ENCODE measurements around the gene LMBRD2. TPM values are rescaled to one million over a fixed set of nuclear protein-coding genes. Genes with fewer than 3 reads are reported as not detected.
"Not testable (repeated sequence)": the region's sequence is repeated elsewhere in the genome, so short reads cannot be mapped to it uniquely, and the experiment has no call there.

LMBRD2 gene
- total RNA-seq, 2 experiments from 2014 or later: 4.1 to 4.2 TPM

DNA sequence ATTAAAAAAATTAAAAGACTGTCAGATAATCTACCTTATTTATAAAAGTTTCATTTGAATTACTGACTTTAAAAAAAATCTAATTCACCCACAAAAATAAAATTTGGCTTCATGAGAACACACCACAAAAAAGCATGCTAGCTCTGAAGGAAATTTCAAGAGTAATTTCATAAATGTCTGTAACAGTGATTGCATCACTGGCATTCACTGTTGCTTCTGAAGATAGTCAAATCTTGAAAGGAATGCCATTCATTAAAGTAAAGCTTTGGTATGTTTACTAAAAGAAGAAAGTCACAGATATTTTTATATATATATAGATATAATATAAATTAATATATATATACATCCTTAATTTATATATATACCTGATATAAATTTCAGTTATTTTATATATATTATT lies 46.6 kb upstream of the LMBRD2 start:
- Histone ChIP-seq H3K36me3 (ENCODE audit: insufficient read depth, low read length) (peaks cover 33% of the 10 kb centered on the region), H3K4me1 (ENCODE audit: insufficient read depth, low read length) (no peaks in the 10 kb centered on the region), H3K9me3 (ENCODE audit: control insufficient read depth in 1 of 2, insufficient read depth in 1 of 2, low read length in 2 of 2) (no peaks in the 10 kb centered on the region), H3K4me3 (ENCODE audit: low read length) (no peak overlapping the region), H3K27me3 (ENCODE audit: control insufficient read depth in 1 of 2, insufficient read depth in 2 of 2, low read length in 2 of 2) (no peaks in the 10 kb centered on the region), H3K27ac (ENCODE audit: low read depth in 1 of 2, low read length in 2 of 2) (no peak overlapping the region)
- peaks cover 71% of the 10 kb centered on the region for H3K36me3 Mint-ChIP-seq (ENCODE audit: low read depth)
- intact Hi-C loops (cut with DNase I, micrococcal nuclease): no loop called here
- H3K4me3 Mint-ChIP-seq: no peak overlapping the region
- DNase-seq: no peak
- no peak for ATAC-seq (ENCODE audit: poor library complexity)
- CTCF ChIA-PET: no interaction called here
- no peaks in the 10 kb centered on the region for H3K4me1 Mint-ChIP-seq (ENCODE audit: low read depth)
- no peaks in the 10 kb centered on the region for H3K9me3 Mint-ChIP-seq
- no peak overlapping the region for H3K27ac Mint-ChIP-seq
- TF ChIP-seq, protein P1, sequence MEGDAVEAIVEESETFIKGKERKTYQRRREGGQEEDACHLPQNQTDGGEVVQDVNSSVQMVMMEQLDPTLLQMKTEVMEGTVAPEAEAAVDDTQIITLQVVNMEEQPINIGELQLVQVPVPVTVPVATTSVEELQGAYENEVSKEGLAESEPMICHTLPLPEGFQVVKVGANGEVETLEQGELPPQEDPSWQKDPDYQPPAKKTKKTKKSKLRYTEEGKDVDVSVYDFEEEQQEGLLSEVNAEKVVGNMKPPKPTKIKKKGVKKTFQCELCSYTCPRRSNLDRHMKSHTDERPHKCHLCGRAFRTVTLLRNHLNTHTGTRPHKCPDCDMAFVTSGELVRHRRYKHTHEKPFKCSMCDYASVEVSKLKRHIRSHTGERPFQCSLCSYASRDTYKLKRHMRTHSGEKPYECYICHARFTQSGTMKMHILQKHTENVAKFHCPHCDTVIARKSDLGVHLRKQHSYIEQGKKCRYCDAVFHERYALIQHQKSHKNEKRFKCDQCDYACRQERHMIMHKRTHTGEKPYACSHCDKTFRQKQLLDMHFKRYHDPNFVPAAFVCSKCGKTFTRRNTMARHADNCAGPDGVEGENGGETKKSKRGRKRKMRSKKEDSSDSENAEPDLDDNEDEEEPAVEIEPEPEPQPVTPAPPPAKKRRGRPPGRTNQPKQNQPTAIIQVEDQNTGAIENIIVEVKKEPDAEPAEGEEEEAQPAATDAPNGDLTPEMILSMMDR (IDR thresholded peaks at IDR 0.05): no peak
- no peaks in the 10 kb centered on the region for H3K27me3 Mint-ChIP-seq
- POLR2A ChIA-PET: no interaction called here

DNA sequence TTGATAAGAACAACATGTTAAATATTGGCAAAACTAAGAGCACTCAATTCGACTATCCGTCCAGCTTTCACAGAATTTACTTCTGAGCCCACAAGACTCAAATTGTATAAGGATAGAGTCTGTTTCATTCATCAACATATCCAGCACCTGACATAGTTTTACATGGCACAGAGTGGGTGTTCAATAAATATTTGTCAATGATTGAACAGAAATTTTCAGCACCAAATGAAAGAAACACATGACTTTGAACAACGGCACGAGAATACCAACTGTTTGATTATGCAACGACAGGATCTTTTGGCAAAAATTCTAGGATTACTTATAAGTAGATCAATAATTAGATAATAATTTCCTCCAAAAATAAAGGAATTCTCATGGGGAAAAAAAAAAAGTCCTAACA lies 42.1 kb upstream of the LMBRD2 start:
- Mint-ChIP-seq H3K36me3 (ENCODE audit: low read depth) (peaks cover 79% of the 10 kb centered on the region), H3K4me3 (no peak overlapping the region), H3K4me1 (ENCODE audit: low read depth) (no peaks in the 10 kb centered on the region), H3K27me3 (no peaks in the 10 kb centered on the region), H3K27ac (no peak overlapping the region), H3K9me3 (peaks cover 2% of the 10 kb centered on the region)
- Histone ChIP-seq H3K36me3 (ENCODE audit: insufficient read depth, low read length) (peaks cover 15% of the 10 kb centered on the region), H3K27ac (ENCODE audit: low read depth in 1 of 2, low read length in 2 of 2) (no peak overlapping the region), H3K4me3 (ENCODE audit: low read length) (no peak overlapping the region), H3K27me3 (ENCODE audit: control insufficient read depth in 1 of 2, insufficient read depth in 2 of 2, low read length in 2 of 2) (no peaks in the 10 kb centered on the region), H3K9me3 (ENCODE audit: control insufficient read depth in 1 of 2, insufficient read depth in 1 of 2, low read length in 2 of 2) (peaks cover 0 to 11% of the 10 kb centered on the region in 2 experiments), H3K4me1 (ENCODE audit: insufficient read depth, low read length) (no peaks in the 10 kb centered on the region)
- ChIA-PET POLR2A (no interaction called here), CTCF (no interaction called here)
- TF ChIP-seq, protein P1 (IDR thresholded peaks at IDR 0.05): no peak
- DNase-seq (no peak), ATAC-seq (ENCODE audit: poor library complexity) (no peak)
- intact Hi-C loops (cut with DNase I, micrococcal nuclease): no loop called here

DNA sequence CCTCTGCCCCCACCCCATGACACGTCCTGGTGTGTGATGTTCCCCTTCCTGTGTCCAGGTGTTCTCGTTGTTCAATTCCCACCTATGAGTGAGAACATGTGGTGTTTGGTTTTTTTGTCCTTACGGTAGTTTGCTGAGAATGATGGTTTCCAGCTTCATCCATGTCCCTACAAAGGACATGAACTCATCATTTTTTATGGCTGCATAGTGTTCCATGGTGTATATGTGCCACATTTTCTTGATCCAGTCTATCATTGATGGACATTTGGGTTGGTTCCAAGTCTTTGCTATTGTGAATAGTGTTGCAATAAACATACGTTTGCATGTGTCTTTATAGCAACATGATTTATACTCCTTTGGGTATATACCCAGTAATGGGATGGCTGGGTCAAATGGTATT lies 32.7 kb upstream of the LMBRD2 start:
- POLR2A ChIA-PET; H3K27ac ChIP-seq (ENCODE audit: low read depth in 1 of 2, low read length in 2 of 2); H3K4me1 ChIP-seq (ENCODE audit: insufficient read depth, low read length); H3K27ac Mint-ChIP-seq; ATAC-seq (ENCODE audit: poor library complexity); H3K9me3 ChIP-seq (ENCODE audit: control insufficient read depth in 1 of 2, insufficient read depth in 1 of 2, low read length in 2 of 2); CTCF ChIA-PET; H3K4me1 Mint-ChIP-seq (ENCODE audit: low read depth); H3K27me3 Mint-ChIP-seq; H3K27me3 ChIP-seq (ENCODE audit: control insufficient read depth in 1 of 2, insufficient read depth in 2 of 2, low read length in 2 of 2); H3K4me3 ChIP-seq (ENCODE audit: low read length); intact Hi-C loops (cut with DNase I, micrococcal nuclease); DNase-seq; H3K4me3 Mint-ChIP-seq: not testable (repeated sequence)
- H3K36me3 ChIP-seq (ENCODE audit: insufficient read depth, low read length): peaks cover 30% of the 10 kb centered on the region
- Mint-ChIP-seq H3K9me3 (peaks cover 12% of the 10 kb centered on the region), H3K36me3 (ENCODE audit: low read depth) (peaks cover 94% of the 10 kb centered on the region)

DNA sequence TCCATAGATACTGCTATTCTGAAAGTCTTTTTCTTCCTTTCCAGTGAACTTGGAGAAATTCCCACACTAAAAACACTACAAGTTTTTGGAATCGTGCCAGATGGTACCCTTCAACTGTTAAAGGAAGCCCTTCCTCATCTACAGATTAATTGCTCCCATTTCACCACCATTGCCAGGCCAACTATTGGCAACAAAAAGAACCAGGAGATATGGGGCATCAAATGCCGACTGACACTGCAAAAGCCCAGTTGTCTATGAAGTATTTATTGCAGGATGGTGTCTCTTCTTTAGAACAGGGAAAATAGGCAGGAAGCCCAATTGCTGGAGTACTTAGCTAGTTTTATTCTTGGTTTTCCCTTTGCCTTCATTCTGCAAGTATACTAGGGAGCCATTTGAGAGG lies 30.1 kb upstream of the LMBRD2 start:
- intact Hi-C loops (cut with DNase I, micrococcal nuclease): no loop called here
- Mint-ChIP-seq H3K27me3 (no peaks in the 10 kb centered on the region), H3K4me1 (ENCODE audit: low read depth) (no peaks in the 10 kb centered on the region), H3K36me3 (ENCODE audit: low read depth) (peaks cover 94% of the 10 kb centered on the region), H3K9me3 (peaks cover 3% of the 10 kb centered on the region), H3K4me3 (no peak overlapping the region), H3K27ac (no peak overlapping the region)
- Histone ChIP-seq H3K4me3 (ENCODE audit: low read length) (no peak overlapping the region), H3K4me1 (ENCODE audit: insufficient read depth, low read length) (no peaks in the 10 kb centered on the region), H3K27ac (ENCODE audit: low read depth in 1 of 2, low read length in 2 of 2) (no peak overlapping the region), H3K9me3 (ENCODE audit: control insufficient read depth in 1 of 2, insufficient read depth in 1 of 2, low read length in 2 of 2) (no peaks in the 10 kb centered on the region), H3K36me3 (ENCODE audit: insufficient read depth, low read length) (peaks cover 55% of the 10 kb centered on the region), H3K27me3 (ENCODE audit: control insufficient read depth in 1 of 2, insufficient read depth in 2 of 2, low read length in 2 of 2) (no peaks in the 10 kb centered on the region)
- ATAC-seq (ENCODE audit: poor library complexity) (no peak), DNase-seq (no peak)
- ChIA-PET CTCF (no interaction called here), POLR2A (no interaction called here)
- TF ChIP-seq, protein P1 (IDR thresholded peaks at IDR 0.05): no peak

Measured in CD4-positive, alpha-beta T cell (primary cell).